ENCODE measurements around the gene MAPK12.

MAPK12 gene

GRCh38 chr22:50232481-50233151 is 28.9 kb downstream of the MAPK12 start:
- no peak for DNase-seq (ENCODE audit: low read depth in 2 of 2)

GRCh38 chr22:50229370-50229769 is 32.1 kb downstream of the MAPK12 start:
- no peak for DNase-seq (ENCODE audit: low read depth in 2 of 2)

GRCh38 chr22:50228366-50228765 is 33.1 kb downstream of the MAPK12 start:
- no peak for DNase-seq (ENCODE audit: low read depth in 2 of 2)

GRCh38 chr22:50227579-50228215 is 33.8 kb downstream of the MAPK12 start:
- no peak for DNase-seq (ENCODE audit: low read depth in 2 of 2)

GRCh38 chr22:50226875-50227165 is 34.7 kb downstream of the MAPK12 start:
- no peak for DNase-seq (ENCODE audit: low read depth in 2 of 2)

- DNase-seq (ENCODE audit: low read depth in 2 of 2): no peak
Measured at GRCh38 chr22:50226063-50226874, 35.2 kb downstream of the MAPK12 start.

- no peak for DNase-seq (ENCODE audit: low read depth in 2 of 2)
Measured at GRCh38 chr22:50225200-50225969, 36.1 kb downstream of the MAPK12 start.

- DNase-seq (ENCODE audit: low read depth in 2 of 2): no peak
Measured at GRCh38 chr22:50224071-50224470, 37.4 kb downstream of the MAPK12 start.

- DNase-seq (ENCODE audit: low read depth in 2 of 2): no peak
Measured at GRCh38 chr22:50222508-50222907, 39.0 kb downstream of the MAPK12 start.

- DNase-seq (ENCODE audit: low read depth in 2 of 2): no peak
Measured at GRCh38 chr22:50221410-50222300, 39.8 kb downstream of the MAPK12 start.

GRCh38 chr22:50220603-50221409 is 40.7 kb downstream of the MAPK12 start:
- DNase-seq (ENCODE audit: low read depth in 2 of 2): no peak

- DNase-seq (ENCODE audit: low read depth in 2 of 2): no peak
Measured at GRCh38 chr22:50219800-50220602, 41.5 kb downstream of the MAPK12 start.

- no peak for DNase-seq (ENCODE audit: low read depth in 2 of 2)
Measured at GRCh38 chr22:50218996-50219727, 42.3 kb downstream of the MAPK12 start.

GRCh38 chr22:50218153-50218995 is 43.1 kb downstream of the MAPK12 start:
- DNase-seq (ENCODE audit: low read depth in 2 of 2): no peak

- DNase-seq (ENCODE audit: low read depth in 2 of 2): no peak
Measured at GRCh38 chr22:50217543-50218152, 43.8 kb downstream of the MAPK12 start.

- no peak for DNase-seq (ENCODE audit: low read depth in 2 of 2)
Measured at GRCh38 chr22:50216684-50217520, 44.6 kb downstream of the MAPK12 start.
